ENCODE data around the gene GALNS. TPM values are rescaled to one million over a fixed set of nuclear protein-coding genes. Genes with fewer than 3 reads are reported as not detected.

The GALNS gene
- total and polyA plus RNA-seq, 2 experiments from 2014 or later = 9.7 to 18.8 TPM

DNA sequence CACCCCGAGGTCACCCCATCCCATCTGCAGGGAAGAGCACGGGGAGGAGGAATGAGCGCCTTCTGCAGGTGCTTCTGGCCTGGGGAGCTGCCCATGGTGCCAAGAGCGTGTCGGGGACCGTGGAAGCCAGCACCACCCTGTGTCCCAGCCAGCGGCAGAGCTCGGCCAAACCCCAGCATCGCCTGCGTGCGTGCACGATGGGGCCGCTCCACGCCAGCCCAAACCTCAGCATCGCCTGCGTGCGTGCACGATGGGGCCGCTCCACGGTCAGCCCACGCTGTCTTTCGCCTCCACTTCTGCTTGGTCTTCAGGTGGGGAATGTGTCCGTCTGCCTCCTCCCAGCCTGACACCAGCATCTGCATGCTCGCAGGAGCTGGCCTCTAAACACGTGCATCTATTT, 13.9 kb downstream of the GALNS start:
- H3K9me3 Mint-ChIP-seq = no peaks in the 10 kb centered on the region
- no peaks in the 10 kb centered on the region for H3K79me2 ChIP-seq (replicated peaks; ENCODE audit: insufficient read depth)
- no peak for DNase-seq (ENCODE audit: low spot score)
- no peaks in the 10 kb centered on the region for H3K27me3 ChIP-seq (ENCODE audit: insufficient read depth)
- H3K4me3 ChIP-seq = no peak overlapping the region
- no peak overlapping the region for H3K4me2 ChIP-seq
- H2AFZ ChIP-seq = no peak overlapping the region
- ATAC-seq = no peak
- no peaks in the 10 kb centered on the region for H3K9me2 ChIP-seq (ENCODE audit: insufficient read depth)
- no peaks in the 10 kb centered on the region; the same call in 1 of the 2 replicates for H3K36me3 ChIP-seq (ENCODE audit: insufficient read depth)
- no peak overlapping the region for H3K27ac ChIP-seq (ENCODE audit: low read depth)
- H3K4me3 Mint-ChIP-seq = no peak overlapping the region
- H3K27ac Mint-ChIP-seq = no peak overlapping the region
- H3F3A ChIP-seq (replicated peaks; ENCODE audit: low read depth) = no peaks in the 10 kb centered on the region
- no peaks in the 10 kb centered on the region for H3K4me1 ChIP-seq (ENCODE audit: insufficient read depth)
- peaks cover 10% of the 10 kb centered on the region for H3K27me3 Mint-ChIP-seq (ENCODE audit: insufficient read depth, low read depth, poor library complexity)
- no peaks in the 10 kb centered on the region for H4K20me1 ChIP-seq (replicated peaks; ENCODE audit: insufficient read depth)
- 0 out of 3 replicates have a peak, but pooled peaks cover 3% of the 10 kb centered on the region for H3K4me1 Mint-ChIP-seq
- peaks cover 11% of the 10 kb centered on the region for H3K36me3 Mint-ChIP-seq (ENCODE audit: low read depth)
- TF ChIP-seq CTCF (conservative IDR thresholded peaks at IDR 0.05; ENCODE audit: low read depth in 2 of 2) = no peak
- TF ChIP-seq JUNB (IDR thresholded peaks at IDR 0.05; ENCODE audit: unreplicated experiment) = no peak

DNA sequence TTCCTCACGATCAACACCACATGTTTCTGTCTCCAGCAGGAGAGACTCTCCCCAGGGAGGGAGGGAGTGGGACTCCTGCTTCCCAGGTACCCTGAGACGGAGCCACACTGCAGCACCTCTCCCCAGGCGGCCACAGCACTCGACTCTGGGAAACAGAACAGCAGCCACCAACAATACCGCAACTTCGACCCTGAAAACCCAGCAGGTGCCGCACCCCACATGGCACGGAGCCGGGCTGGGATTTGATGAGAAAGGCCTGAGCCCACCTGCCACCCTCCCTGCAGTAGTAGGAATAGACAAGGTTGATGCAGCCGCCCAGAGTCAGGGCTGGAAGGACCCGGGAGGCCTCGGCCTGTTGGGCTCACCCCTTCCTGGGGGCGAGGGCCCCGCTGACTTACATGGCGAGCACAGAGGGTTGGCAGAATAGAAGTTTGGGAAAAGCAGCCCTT, 14.4 kb downstream of the GALNS start:
- H3K4me1 ChIP-seq (ENCODE audit: insufficient read depth) = no peaks in the 10 kb centered on the region
- 0 out of 3 replicates have a peak, but pooled peaks cover 3% of the 10 kb centered on the region for H3K4me1 Mint-ChIP-seq
- TF ChIP-seq CREB1 (CRISPR knock-in tag; IDR thresholded peaks at IDR 0.05; ENCODE audit: low read depth) = no peak
- TF ChIP-seq CTCF (conservative IDR thresholded peaks at IDR 0.05; ENCODE audit: low read depth in 2 of 2) = no peak
- no peak for TF ChIP-seq REST (IDR thresholded peaks at IDR 0.05; ENCODE audit: unreplicated experiment)
- TF ChIP-seq, protein P1, sequence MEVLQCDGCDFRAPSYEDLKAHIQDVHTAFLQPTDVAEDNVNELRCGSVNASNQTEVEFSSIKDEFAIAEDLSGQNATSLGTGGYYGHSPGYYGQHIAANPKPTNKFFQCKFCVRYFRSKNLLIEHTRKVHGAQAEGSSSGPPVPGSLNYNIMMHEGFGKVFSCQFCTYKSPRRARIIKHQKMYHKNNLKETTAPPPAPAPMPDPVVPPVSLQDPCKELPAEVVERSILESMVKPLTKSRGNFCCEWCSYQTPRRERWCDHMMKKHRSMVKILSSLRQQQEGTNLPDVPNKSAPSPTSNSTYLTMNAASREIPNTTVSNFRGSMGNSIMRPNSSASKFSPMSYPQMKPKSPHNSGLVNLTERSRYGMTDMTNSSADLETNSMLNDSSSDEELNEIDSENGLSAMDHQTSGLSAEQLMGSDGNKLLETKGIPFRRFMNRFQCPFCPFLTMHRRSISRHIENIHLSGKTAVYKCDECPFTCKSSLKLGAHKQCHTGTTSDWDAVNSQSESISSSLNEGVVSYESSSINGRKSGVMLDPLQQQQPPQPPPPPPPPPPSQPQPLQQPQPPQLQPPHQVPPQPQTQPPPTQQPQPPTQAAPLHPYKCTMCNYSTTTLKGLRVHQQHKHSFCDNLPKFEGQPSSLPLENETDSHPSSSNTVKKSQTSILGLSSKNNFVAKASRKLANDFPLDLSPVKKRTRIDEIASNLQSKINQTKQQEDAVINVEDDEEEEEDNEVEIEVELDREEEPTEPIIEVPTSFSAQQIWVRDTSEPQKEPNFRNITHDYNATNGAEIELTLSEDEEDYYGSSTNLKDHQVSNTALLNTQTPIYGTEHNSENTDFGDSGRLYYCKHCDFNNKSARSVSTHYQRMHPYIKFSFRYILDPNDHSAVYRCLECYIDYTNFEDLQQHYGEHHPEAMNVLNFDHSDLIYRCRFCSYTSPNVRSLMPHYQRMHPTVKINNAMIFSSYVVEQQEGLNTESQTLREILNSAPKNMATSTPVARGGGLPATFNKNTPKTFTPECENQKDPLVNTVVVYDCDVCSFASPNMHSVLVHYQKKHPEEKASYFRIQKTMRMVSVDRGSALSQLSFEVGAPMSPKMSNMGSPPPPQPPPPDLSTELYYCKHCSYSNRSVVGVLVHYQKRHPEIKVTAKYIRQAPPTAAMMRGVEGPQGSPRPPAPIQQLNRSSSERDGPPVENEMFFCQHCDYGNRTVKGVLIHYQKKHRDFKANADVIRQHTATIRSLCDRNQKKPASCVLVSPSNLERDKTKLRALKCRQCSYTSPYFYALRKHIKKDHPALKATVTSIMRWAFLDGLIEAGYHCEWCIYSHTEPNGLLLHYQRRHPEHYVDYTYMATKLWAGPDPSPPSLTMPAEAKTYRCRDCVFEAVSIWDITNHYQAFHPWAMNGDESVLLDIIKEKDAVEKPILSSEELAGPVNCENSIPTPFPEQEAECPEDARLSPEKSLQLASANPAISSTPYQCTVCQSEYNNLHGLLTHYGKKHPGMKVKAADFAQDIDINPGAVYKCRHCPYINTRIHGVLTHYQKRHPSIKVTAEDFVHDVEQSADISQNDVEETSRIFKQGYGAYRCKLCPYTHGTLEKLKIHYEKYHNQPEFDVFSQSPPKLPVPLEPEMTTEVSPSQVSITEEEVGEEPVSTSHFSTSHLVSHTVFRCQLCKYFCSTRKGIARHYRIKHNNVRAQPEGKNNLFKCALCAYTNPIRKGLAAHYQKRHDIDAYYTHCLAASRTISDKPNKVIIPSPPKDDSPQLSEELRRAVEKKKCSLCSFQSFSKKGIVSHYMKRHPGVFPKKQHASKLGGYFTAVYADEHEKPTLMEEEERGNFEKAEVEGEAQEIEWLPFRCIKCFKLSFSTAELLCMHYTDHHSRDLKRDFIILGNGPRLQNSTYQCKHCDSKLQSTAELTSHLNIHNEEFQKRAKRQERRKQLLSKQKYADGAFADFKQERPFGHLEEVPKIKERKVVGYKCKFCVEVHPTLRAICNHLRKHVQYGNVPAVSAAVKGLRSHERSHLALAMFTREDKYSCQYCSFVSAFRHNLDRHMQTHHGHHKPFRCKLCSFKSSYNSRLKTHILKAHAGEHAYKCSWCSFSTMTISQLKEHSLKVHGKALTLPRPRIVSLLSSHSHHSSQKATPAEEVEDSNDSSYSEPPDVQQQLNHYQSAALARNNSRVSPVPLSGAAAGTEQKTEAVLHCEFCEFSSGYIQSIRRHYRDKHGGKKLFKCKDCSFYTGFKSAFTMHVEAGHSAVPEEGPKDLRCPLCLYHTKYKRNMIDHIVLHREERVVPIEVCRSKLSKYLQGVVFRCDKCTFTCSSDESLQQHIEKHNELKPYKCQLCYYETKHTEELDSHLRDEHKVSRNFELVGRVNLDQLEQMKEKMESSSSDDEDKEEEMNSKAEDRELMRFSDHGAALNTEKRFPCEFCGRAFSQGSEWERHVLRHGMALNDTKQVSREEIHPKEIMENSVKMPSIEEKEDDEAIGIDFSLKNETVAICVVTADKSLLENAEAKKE (CRISPR knock-in tag; IDR thresholded peaks at IDR 0.05) = no peak
- TF ChIP-seq STAT1 (IDR thresholded peaks at IDR 0.05; ENCODE audit: unreplicated experiment) = no peak
- no peak for TF ChIP-seq EZH2phosphoT487 (IDR thresholded peaks at IDR 0.05; ENCODE audit: unreplicated experiment)

More for the DNA sequence above, 14.4 kb downstream of the GALNS start:
- no peak overlapping the region for H3K4me2 ChIP-seq
- H3K4me3 Mint-ChIP-seq = no peak overlapping the region
- no peaks in the 10 kb centered on the region for H3K79me2 ChIP-seq (replicated peaks; ENCODE audit: insufficient read depth)
- DNase-seq (ENCODE audit: low spot score) (no peak), ATAC-seq (no peak)
- H4K20me1 ChIP-seq (replicated peaks; ENCODE audit: insufficient read depth) = no peaks in the 10 kb centered on the region
- peaks cover 11% of the 10 kb centered on the region for H3K36me3 Mint-ChIP-seq (ENCODE audit: low read depth)
- H3K36me3 ChIP-seq (ENCODE audit: insufficient read depth) = no peaks in the 10 kb centered on the region; the same call in 1 of the 2 replicates
- no peak overlapping the region for H2AFZ ChIP-seq
- no peaks in the 10 kb centered on the region for H3F3A ChIP-seq (replicated peaks; ENCODE audit: low read depth)
- H3K9me2 ChIP-seq (ENCODE audit: insufficient read depth) = no peaks in the 10 kb centered on the region
- H3K27me3 ChIP-seq (ENCODE audit: insufficient read depth) = no peaks in the 10 kb centered on the region
- H3K27ac Mint-ChIP-seq = no peak overlapping the region
- H3K27ac ChIP-seq (ENCODE audit: low read depth) = no peak overlapping the region
- no peak overlapping the region for H3K4me3 ChIP-seq
- peaks cover 10% of the 10 kb centered on the region for H3K27me3 Mint-ChIP-seq (ENCODE audit: insufficient read depth, low read depth, poor library complexity)
- H3K9me3 Mint-ChIP-seq = no peaks in the 10 kb centered on the region

Data from GM23338 (cell line).